ENCODE data around the gene USP37.

Gene USP37

DNA sequence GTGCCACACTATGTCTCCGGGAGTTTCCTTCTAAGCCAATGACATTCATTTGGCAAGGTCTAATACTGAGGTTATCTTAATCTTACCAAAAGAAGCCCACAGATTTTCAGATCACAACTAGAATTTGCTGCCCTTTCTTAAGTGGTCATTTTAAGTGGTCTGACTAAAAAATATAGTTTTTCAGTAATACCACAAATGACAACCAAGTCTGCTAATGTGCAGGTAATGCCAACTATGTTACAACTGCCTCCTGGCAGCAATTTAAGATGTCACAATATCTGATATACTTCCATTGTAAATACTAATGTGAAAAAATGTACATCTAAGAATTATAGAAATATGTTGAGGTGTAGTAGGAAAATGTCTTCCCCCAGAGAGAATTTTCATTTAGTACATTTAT is 49.3 kb downstream of the USP37 start:
- H3K27ac ChIP-seq, result no peak overlapping the region
- no peak for TF ChIP-seq CTCF (IDR thresholded peaks at IDR 0.05)
- TF ChIP-seq ZFX (IDR thresholded peaks at IDR 0.05; ENCODE audit: borderline replicate concordance), result no peak

- no peak overlapping the region for H3K27ac ChIP-seq
- TF ChIP-seq ZFX (IDR thresholded peaks at IDR 0.05; ENCODE audit: borderline replicate concordance) (no peak), CTCF (IDR thresholded peaks at IDR 0.05) (no peak)
Measured at GRCh38 chr2:218517434-218518206, 50.5 kb downstream of the USP37 start.

GRCh38 chr2:218516614-218517013 is 51.5 kb downstream of the USP37 start:
- TF ChIP-seq ZFX (IDR thresholded peaks at IDR 0.05; ENCODE audit: borderline replicate concordance), result no peak
- peak; percentile 59 for TF ChIP-seq CTCF (IDR thresholded peaks at IDR 0.05)

GRCh38 chr2:218513676-218514075 is 54.5 kb downstream of the USP37 start:
- TF ChIP-seq ZFX (IDR thresholded peaks at IDR 0.05; ENCODE audit: borderline replicate concordance) (no peak), CTCF (IDR thresholded peaks at IDR 0.05) (no peak)

More at GRCh38 chr2:218516614-218517013, 51.5 kb downstream of the USP37 start:
- no peak overlapping the region for H3K27ac ChIP-seq

DNA sequence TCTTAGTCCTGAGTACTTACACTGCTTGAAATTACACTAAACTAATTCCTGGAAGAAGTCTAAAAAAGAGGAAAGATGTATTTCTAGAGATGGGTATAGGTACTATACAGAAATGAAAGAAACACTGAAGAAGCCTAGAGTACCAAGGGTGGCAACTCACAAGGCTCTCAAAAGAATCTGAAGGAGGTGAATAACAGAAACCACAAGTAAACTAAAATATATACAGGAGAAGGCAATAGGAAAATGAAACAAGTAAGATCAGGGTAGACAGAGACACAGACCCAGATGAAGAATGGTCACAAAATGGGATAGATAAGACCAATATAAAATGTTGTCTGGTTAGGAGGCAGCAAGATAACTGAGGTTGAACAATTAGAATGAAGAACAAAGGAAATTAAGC is 59.9 kb downstream of the USP37 start:
- TF ChIP-seq CTCF (IDR thresholded peaks at IDR 0.05) (no peak), ZFX (IDR thresholded peaks at IDR 0.05; ENCODE audit: borderline replicate concordance) (no peak)
- no peak overlapping the region for H3K27ac ChIP-seq

More at GRCh38 chr2:218513676-218514075, 54.5 kb downstream of the USP37 start:
- H3K27ac ChIP-seq, result no peak overlapping the region

DNA sequence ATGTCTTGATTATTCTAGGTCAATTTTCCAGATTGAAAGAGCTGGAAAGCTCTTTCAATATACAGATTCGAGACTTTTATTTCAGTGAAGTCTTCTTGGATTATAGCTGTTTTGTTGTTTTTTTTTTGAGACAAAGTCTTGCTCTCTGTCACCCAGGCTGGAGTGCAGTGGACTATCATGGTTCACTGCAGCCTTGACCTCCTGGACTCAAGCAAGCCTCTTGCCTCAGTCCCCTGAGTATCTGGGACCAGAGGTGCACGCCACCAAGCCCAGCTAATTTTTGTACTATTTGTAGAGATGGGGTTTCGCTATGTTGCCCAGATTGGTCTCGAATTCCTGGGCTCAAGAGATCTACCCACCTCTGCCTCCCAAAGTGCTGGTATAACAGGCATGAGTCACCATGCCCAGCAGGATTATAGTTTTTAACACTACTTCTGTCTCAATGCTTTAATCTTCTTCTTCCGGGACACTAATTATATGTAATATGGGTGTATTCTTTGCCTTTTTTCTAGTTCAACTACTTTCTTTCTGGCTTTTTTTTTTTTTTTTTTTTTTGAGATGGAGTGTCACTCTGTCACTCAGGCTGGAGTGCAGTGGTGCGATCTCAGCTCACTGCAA is 62.3 kb downstream of the USP37 start:
- no peak overlapping the region for H3K27ac ChIP-seq
- no peak for TF ChIP-seq CTCF (IDR thresholded peaks at IDR 0.05)
- no peak for TF ChIP-seq ZFX (IDR thresholded peaks at IDR 0.05; ENCODE audit: borderline replicate concordance)

DNA sequence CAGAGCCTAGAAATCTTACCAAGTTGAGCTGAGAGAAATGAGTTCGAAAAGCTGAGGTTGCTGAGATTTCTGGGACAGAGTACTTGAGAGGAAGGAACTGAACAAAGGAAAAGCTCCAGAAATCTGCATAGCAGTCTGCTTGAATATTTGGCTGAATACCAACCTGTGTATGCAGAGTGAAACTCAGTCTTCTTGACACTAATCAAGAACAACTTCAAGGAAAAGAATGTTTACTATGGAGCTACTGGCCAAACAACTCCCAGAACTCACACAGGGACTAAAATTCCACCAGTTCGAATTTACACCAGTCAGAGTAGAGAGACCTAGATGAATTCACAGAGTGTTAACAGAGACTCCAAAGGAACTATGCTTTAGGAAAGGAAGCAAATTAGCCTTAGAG is 66.5 kb downstream of the USP37 start:
- H3K27ac ChIP-seq, result peak overlapping the region; percentile 42
- no peak for TF ChIP-seq CTCF (IDR thresholded peaks at IDR 0.05)
- TF ChIP-seq ZFX (IDR thresholded peaks at IDR 0.05; ENCODE audit: borderline replicate concordance), result no peak
